ENCODE results near the gene NCK2. TPM values are rescaled to one million over a fixed set of nuclear protein-coding genes. Genes with fewer than 3 reads are reported as not detected.

NCK2 gene
- polyA plus RNA-seq, 3 donors: 2.5 to 18.2 (median 7.6) TPM

DNA sequence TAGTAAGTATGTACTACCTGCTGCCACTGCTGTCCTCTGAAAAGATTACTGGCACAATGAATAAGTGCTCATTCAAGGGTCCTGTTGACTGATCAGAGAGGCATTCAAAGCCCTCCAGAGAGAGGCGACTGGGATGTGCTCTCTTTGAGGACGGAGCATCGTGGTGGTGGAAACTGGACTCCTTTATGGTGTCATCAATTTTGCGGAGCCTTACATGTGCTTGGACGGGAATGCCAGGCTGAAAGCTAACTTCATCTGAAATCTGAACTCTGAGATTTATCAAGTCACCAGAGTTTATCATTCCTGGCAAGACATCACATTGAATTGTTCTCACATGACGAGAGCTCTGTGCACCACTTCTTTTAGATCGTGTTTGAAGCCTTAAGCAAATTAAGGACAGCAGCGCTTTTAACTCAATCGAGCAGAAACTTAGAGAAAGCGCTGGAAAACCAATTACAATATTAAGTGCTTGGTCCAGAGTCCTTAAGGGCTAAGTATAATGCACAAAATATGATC, 138.3 kb downstream of the NCK2 start:
- H3K27me3 ChIP-seq (ENCODE audit: control insufficient read depth in 2 of 2, insufficient read depth in 2 of 2, low read length in 2 of 2): no peaks in the 10 kb centered on the region
- no peak overlapping the region for H3K27ac ChIP-seq (ENCODE audit: low read depth in 1 of 2, low read length in 2 of 2)
- no peak overlapping the region for H3K9ac ChIP-seq (ENCODE audit: insufficient read depth, low read length, poor library complexity, severe bottlenecking)
- TF ChIP-seq, protein P1, sequence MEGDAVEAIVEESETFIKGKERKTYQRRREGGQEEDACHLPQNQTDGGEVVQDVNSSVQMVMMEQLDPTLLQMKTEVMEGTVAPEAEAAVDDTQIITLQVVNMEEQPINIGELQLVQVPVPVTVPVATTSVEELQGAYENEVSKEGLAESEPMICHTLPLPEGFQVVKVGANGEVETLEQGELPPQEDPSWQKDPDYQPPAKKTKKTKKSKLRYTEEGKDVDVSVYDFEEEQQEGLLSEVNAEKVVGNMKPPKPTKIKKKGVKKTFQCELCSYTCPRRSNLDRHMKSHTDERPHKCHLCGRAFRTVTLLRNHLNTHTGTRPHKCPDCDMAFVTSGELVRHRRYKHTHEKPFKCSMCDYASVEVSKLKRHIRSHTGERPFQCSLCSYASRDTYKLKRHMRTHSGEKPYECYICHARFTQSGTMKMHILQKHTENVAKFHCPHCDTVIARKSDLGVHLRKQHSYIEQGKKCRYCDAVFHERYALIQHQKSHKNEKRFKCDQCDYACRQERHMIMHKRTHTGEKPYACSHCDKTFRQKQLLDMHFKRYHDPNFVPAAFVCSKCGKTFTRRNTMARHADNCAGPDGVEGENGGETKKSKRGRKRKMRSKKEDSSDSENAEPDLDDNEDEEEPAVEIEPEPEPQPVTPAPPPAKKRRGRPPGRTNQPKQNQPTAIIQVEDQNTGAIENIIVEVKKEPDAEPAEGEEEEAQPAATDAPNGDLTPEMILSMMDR (IDR thresholded peaks at IDR 0.05): no peak
- peaks cover 46 to 58% of the 10 kb centered on the region in 2 donors for H3K36me3 Mint-ChIP-seq
- peak overlapping the region in 2 of 7 donors; percentile 3 to 36 for H3K27ac Mint-ChIP-seq
- no peak overlapping the region for H3K4me3 Mint-ChIP-seq
- no peaks in the 10 kb centered on the region for H3K4me1 ChIP-seq (ENCODE audit: control insufficient read depth in 1 of 2, insufficient read depth in 2 of 2, low read length in 2 of 2)
- peaks cover 10% of the 10 kb centered on the region for H3K79me2 ChIP-seq (ENCODE audit: insufficient read depth, low read length)
- no peaks in the 10 kb centered on the region for H4K20me1 ChIP-seq (ENCODE audit: insufficient read depth, low read length)
- 100% methylated on average over 7 of the region's 10 CpGs for WGBS (ENCODE audit: insufficient coverage)
- intact Hi-C loops (cut with micrococcal nuclease): no loop called here
- H3K9me3 ChIP-seq (replicated peaks in 1 of 2; ENCODE audit: control insufficient read depth in 1 of 2, insufficient read depth in 1 of 2, low read length in 2 of 2): peaks cover 27 to 31% of the 10 kb centered on the region in 2 donors
- H3K4me3 ChIP-seq (replicated peaks in 1 of 3; ENCODE audit: low read depth in 2 of 3, low read length in 3 of 3): no peak overlapping the region
- H3K36me3 ChIP-seq (replicated peaks in 1 of 2; ENCODE audit: control insufficient read depth in 1 of 2, insufficient read depth in 2 of 2, low read length in 2 of 2): peaks cover 11 to 49% of the 10 kb centered on the region in 2 donors
- H2AFZ ChIP-seq (ENCODE audit: insufficient read depth, low read depth, low read length, poor library complexity, severe bottlenecking): no peak overlapping the region
- H3K4me2 ChIP-seq (replicated peaks; ENCODE audit: extremely low read depth, low read length, poor library complexity, severe bottlenecking): no peak overlapping the region
- no peaks in the 10 kb centered on the region for H3K4me1 Mint-ChIP-seq
- no peaks in the 10 kb centered on the region for H3K27me3 Mint-ChIP-seq (ENCODE audit: low read depth in 3 of 3)
- peaks cover 13 to 28% (median 20%) of the 10 kb centered on the region in 7 donors for H3K9me3 Mint-ChIP-seq
- no peak for DNase-seq

DNA sequence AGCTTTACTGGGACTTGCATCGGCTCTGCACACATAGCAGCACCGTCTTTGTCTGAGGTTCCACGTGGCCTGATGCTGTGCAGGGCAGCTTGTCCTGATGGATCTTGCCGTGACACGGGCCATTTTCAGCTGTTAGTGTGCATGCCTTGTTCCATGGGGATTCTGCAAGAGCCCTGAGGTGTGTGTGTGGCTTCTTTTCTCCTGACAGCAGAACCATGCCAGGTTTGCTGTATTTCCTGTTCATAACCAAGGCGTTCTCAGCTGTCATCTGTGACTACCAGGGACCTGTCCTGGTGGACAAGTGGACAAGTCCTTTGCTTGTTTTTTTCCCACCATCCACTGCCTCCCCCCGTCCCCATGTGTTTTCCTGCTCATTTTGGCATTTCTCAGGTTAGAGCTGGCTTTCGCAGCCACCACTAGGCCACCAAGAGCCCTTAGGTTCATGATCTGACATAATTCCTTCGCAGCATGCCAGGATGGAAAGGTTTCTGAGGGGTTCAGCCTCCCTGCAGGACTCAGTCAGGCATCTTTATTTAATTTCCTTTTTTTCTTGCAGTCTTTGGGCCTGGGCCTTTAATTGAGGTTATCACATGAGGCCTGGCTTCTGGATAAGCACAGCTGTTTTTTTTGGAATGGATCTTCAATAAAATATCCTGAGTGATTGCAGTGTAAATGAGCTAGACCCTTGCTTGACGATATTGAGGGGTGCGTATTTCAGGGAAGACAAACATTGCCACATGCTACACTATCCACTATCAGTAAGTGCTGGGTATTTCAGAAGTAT, 139.4 kb downstream of the NCK2 start:
- peak overlapping the region in 2 of 7 donors; percentile 63 to 78 for H3K27ac Mint-ChIP-seq
- Histone ChIP-seq H3K4me3 (replicated peaks in 1 of 3; ENCODE audit: low read depth in 2 of 3, low read length in 3 of 3) (no peak overlapping the region), H3K79me2 (ENCODE audit: insufficient read depth, low read length) (peaks cover 14% of the 10 kb centered on the region), H3K9me3 (replicated peaks in 1 of 2; ENCODE audit: control insufficient read depth in 1 of 2, insufficient read depth in 1 of 2, low read length in 2 of 2) (peaks cover 19 to 30% of the 10 kb centered on the region in 2 donors), H3K36me3 (replicated peaks in 1 of 2; ENCODE audit: control insufficient read depth in 1 of 2, insufficient read depth in 2 of 2, low read length in 2 of 2) (peaks cover 11 to 48% of the 10 kb centered on the region in 2 donors), H2AFZ (ENCODE audit: insufficient read depth, low read depth, low read length, poor library complexity, severe bottlenecking) (no peak overlapping the region), H3K27ac (ENCODE audit: low read depth in 1 of 2, low read length in 2 of 2) (no peak overlapping the region), H3K27me3 (ENCODE audit: control insufficient read depth in 2 of 2, insufficient read depth in 2 of 2, low read length in 2 of 2) (no peaks in the 10 kb centered on the region), H3K4me2 (replicated peaks; ENCODE audit: extremely low read depth, low read length, poor library complexity, severe bottlenecking) (no peak overlapping the region), H4K20me1 (ENCODE audit: insufficient read depth, low read length) (peaks cover 9% of the 10 kb centered on the region), H3K9ac (ENCODE audit: insufficient read depth, low read length, poor library complexity, severe bottlenecking) (no peak overlapping the region), H3K4me1 (ENCODE audit: control insufficient read depth in 1 of 2, insufficient read depth in 2 of 2, low read length in 2 of 2) (no peaks in the 10 kb centered on the region)
- intact Hi-C loops (cut with micrococcal nuclease): no loop called here
- H3K4me3 Mint-ChIP-seq: no peak overlapping the region
- DNase-seq: no peak
- peaks cover 37 to 50% of the 10 kb centered on the region in 2 donors for H3K36me3 Mint-ChIP-seq
- 97% methylated on average over 8 of the region's 11 CpGs for WGBS (ENCODE audit: insufficient coverage)
- no peaks in the 10 kb centered on the region for H3K4me1 Mint-ChIP-seq
- TF ChIP-seq, protein P1 (IDR thresholded peaks at IDR 0.05): no peak
- peaks cover 11 to 29% (median 22%) of the 10 kb centered on the region in 7 donors for H3K9me3 Mint-ChIP-seq
- H3K27me3 Mint-ChIP-seq (ENCODE audit: low read depth in 3 of 3): no peaks in the 10 kb centered on the region

Measured in CD14-positive monocyte (primary cell).